PC-9 (cell line): Measurements from ENCODE around the gene TM9SF1. TPM values are rescaled to one million over a fixed set of nuclear protein-coding genes. Genes with fewer than 3 reads are reported as not detected.

Source experiments
- BruUV-seq: library from RNA; stranded (reverse); fragments of 400-500 nt; replicated peaks from 2 replicates; lab custom pipeline; 2021; lab: Mats Ljungman, UMichigan
- CTCF ChIA-PET: fragments of 300-600 bp; sonication (Branson Sonifier 250); formaldehyde crosslinking; loops from one replicate; lab custom pipeline; 2022; ENCODE audit warnings: antibody characterized with exemption; lab: Charles Lee
- POLR2A ChIA-PET: fragments of 300-600 bp; sonication (Branson Sonifier 250); formaldehyde crosslinking; loops from one replicate; lab custom pipeline; 2022; ENCODE audit warnings: antibody characterized with exemption; ENCODE audit not compliant: unreplicated experiment; lab: Charles Lee
- DNase-seq, 2 experiments: peaks; one replicate each; pipeline versions ENCODE4 v3.0.0 to v3.0.0-alpha.2; 2015 to 2022; ENCODE audit warnings: mixed read lengths in 1 of 2
- H2AFZ ChIP-seq: fragments of 200-600 bp; sonication (generic); 2 replicates; pipeline ENCODE4 v1.8.1; 2017; ENCODE audit warnings: antibody characterized with exemption
- H3F3A ChIP-seq: fragments of 200-600 bp; sonication (generic); 2 replicates; pipeline ENCODE4 v1.8.1; 2017; ENCODE audit warnings: antibody characterized with exemption, mild to moderate bottlenecking, low read depth; ENCODE audit not compliant: insufficient read depth
- H3K27ac ChIP-seq: fragments of 200-600 bp; sonication (generic); 2 replicates; pipeline ENCODE4 v1.6.1; 2016; ENCODE audit warnings: mixed run types
- H3K27me3 ChIP-seq: fragments of 200-600 bp; sonication (generic); 2 replicates; pipeline ENCODE4 v1.6.1; 2016; ENCODE audit warnings: low read depth, mixed run types; ENCODE audit not compliant: insufficient read depth
- H3K36me3 ChIP-seq: fragments of 200-600 bp; sonication (generic); 2 replicates; pipeline ENCODE4 v1.6.1; 2016; ENCODE audit warnings: low read depth, mixed run types
- H3K4me1 ChIP-seq: fragments of 200-600 bp; sonication (generic); replicated peaks from 2 replicates; pipeline ENCODE4 v1.6.1; 2016; ENCODE audit warnings: mixed run types; ENCODE audit not compliant: insufficient read depth
- H3K4me2 ChIP-seq: fragments of 200-600 bp; sonication (generic); 2 replicates; pipeline ENCODE4 v1.6.1; 2017; ENCODE audit warnings: mixed run types
- H3K4me3 ChIP-seq: fragments of 200-600 bp; sonication (generic); 2 replicates; pipeline ENCODE4 v1.6.1; 2016; ENCODE audit warnings: mixed run types
- H3K79me2 ChIP-seq: fragments of 200-600 bp; sonication (generic); 2 replicates; pipeline ENCODE4 v1.6.1; 2017; ENCODE audit warnings: low read depth, mixed run types
- H3K9me2 ChIP-seq: fragments of 200-600 bp; sonication (generic); 2 replicates; pipeline ENCODE4 v1.8.1; 2017; ENCODE audit warnings: mild to moderate bottlenecking; ENCODE audit not compliant: insufficient read depth
- H3K9me3 ChIP-seq: fragments of 200-600 bp; sonication (generic); 2 replicates; pipeline ENCODE4 v1.8.1; 2016; ENCODE audit warnings: low read depth; ENCODE audit not compliant: insufficient read depth
- H4K20me1 ChIP-seq: fragments of 200-600 bp; sonication (generic); 2 replicates; pipeline ENCODE4 v1.8.1; 2017; ENCODE audit not compliant: insufficient read depth
- EZH2 ChIP-seq: fragments of 200-600 bp; sonication (generic); IDR thresholded peaks from 2 replicates; pipeline ENCODE4 v1.8.0; 2017; ENCODE audit warnings: antibody characterized with exemption, low read depth
- intact Hi-C: fragments of 100-400 bp; cut with micrococcal nuclease; formaldehyde crosslinking; loops from one replicate; pipeline ENCODE4 v1.10.0; 2022; ENCODE audit not compliant: unreplicated experiment
- total RNA-seq: library from RNA; stranded (reverse); gene quantifications from 2 replicates; pipeline ENCODE4 v1.2.3, GENCODE V29; 2021
- TF ChIP-seq, protein P1 (sequence below): fragments of 200-600 bp; sonication (generic); conservative IDR thresholded peaks from 2 replicates; pipeline ENCODE4 v1.6.1; 2017; ENCODE audit warnings: mixed run types, antibody characterized with exemption, mild to moderate bottlenecking, moderate library complexity

TM9SF1 gene
- total RNA-seq, 1 experiment from 2014 or later = 37.3 TPM

DNA sequence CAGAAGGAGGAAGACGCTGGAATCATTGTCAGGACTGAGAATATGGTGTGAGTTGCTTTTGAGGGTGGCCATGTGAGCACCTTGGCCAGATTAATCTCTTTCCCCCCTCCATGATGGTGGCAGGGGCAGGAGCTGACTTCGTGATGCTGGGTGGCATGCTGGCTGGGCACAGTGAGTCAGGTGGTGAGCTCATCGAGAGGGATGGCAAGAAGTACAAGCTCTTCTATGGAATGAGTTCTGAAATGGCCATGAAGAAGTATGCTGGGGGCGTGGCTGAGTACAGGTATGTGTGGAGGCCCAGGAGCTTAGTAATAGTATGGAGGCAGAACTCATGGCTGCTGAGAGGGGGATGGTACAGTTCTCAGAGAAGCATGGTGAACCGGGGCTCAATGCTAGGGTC is 42.9 kb upstream of the TM9SF1 start:
- no peak overlapping the region for H3K4me2 ChIP-seq
- no peaks in the 10 kb centered on the region for H4K20me1 ChIP-seq
- TF ChIP-seq, protein P1, sequence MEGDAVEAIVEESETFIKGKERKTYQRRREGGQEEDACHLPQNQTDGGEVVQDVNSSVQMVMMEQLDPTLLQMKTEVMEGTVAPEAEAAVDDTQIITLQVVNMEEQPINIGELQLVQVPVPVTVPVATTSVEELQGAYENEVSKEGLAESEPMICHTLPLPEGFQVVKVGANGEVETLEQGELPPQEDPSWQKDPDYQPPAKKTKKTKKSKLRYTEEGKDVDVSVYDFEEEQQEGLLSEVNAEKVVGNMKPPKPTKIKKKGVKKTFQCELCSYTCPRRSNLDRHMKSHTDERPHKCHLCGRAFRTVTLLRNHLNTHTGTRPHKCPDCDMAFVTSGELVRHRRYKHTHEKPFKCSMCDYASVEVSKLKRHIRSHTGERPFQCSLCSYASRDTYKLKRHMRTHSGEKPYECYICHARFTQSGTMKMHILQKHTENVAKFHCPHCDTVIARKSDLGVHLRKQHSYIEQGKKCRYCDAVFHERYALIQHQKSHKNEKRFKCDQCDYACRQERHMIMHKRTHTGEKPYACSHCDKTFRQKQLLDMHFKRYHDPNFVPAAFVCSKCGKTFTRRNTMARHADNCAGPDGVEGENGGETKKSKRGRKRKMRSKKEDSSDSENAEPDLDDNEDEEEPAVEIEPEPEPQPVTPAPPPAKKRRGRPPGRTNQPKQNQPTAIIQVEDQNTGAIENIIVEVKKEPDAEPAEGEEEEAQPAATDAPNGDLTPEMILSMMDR = no peak
- TF ChIP-seq EZH2 = no peak
- intact Hi-C loops = no loop called here
- no peaks in the 10 kb centered on the region for H3K9me3 ChIP-seq
- H3K4me3 ChIP-seq = no peak overlapping the region
- peaks cover 12% of the 10 kb centered on the region for H3K4me1 ChIP-seq
- no peaks in the 10 kb centered on the region for H3K36me3 ChIP-seq
- no peak overlapping the region for H2AFZ ChIP-seq
- peaks cover 13% of the 10 kb centered on the region; the same call in 1 of the 2 replicates for H3F3A ChIP-seq
- no peak overlapping the region for H3K27ac ChIP-seq
- H3K9me2 ChIP-seq = no peaks in the 10 kb centered on the region
- no peaks in the 10 kb centered on the region for H3K27me3 ChIP-seq
- peaks cover 21% of the 10 kb centered on the region for H3K79me2 ChIP-seq
- ChIA-PET CTCF (no interaction called here), POLR2A (no interaction called here)
- DNase-seq = no peak
- BruUV-seq = no TSS peak

DNA sequence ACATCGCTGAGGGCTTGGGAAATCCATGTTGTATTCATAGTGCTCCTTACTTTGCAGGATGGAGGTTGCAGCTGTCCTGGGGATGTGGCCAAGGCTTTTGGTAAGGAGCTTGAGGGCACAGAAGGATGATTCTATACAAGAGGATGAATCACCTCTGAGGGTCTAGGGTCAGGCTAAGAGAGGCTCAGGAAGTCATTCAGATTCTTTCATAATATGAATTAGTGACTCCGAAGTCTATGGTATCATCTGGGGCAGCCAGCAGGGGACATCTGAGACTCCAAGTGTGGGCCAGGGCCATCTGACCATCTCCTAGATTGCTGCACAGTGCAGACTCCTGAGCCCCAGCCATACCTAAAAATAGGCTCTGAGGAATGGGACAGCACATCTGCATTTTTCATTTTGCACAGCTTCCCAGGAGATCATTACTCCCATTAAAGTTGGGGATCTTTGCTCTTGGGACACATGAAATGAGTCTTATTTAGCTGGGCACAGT is 42.3 kb upstream of the TM9SF1 start:
- Histone ChIP-seq H3K79me2 (peaks cover 24% of the 10 kb centered on the region), H3K4me3 (no peak overlapping the region), H3F3A (peaks cover 8% of the 10 kb centered on the region; the same call in 1 of the 2 replicates), H3K27me3 (no peaks in the 10 kb centered on the region), H4K20me1 (no peaks in the 10 kb centered on the region), H3K4me1 (peaks cover 12% of the 10 kb centered on the region), H3K36me3 (no peaks in the 10 kb centered on the region), H2AFZ (no peak overlapping the region), H3K4me2 (no peak overlapping the region), H3K9me2 (no peaks in the 10 kb centered on the region), H3K27ac (no peak overlapping the region), H3K9me3 (no peaks in the 10 kb centered on the region)
- intact Hi-C loops = no loop called here
- CTCF ChIA-PET = no interaction called here
- POLR2A ChIA-PET = no interaction called here
- TF ChIP-seq EZH2 = no peak
- BruUV-seq = no TSS peak
- DNase-seq = no peak

DNA sequence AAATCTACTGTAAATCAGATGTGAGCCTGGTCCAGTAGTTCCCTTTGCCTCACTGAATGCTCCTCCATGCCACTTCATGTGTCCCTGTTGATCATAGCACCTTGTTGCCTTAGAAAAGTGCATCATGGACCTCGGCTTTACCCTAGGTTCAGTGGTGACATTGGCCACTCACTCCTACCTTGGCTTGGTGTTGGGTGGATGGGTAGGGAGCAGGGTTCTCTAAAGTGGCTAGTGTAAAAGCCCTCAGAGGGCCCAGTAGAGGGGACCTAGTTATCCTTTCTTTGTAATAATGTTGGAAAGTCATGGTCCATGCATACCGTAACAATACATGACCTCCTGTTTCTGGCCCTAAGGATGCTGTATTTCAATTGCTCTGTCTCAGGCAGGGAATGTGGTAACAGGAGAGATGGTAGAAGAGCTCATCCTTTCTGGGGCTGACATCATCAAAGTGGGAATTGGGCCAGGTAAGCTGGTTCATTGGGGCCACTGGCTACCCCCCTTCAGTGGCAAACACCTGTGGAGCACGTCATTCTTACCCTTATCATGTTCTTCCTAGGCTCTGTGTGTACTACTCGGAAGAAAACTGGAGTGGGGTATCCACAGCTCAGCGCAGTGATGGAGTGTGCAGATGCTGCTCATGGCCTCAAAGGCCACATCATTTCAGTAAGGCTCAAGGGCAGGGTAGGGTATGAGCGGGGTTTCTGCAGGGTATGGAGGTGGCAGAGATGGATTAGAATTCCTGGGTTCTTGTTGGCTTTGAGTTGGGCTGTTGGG is 41.6 kb upstream of the TM9SF1 start:
- Histone ChIP-seq H3K9me3 (no peaks in the 10 kb centered on the region), H4K20me1 (no peaks in the 10 kb centered on the region), H3K36me3 (no peaks in the 10 kb centered on the region), H3K4me1 (peaks cover 12% of the 10 kb centered on the region), H3K27ac (no peak overlapping the region), H3K9me2 (no peaks in the 10 kb centered on the region), H2AFZ (no peak overlapping the region), H3K27me3 (no peaks in the 10 kb centered on the region), H3K4me3 (no peak overlapping the region), H3K79me2 (peaks cover 26% of the 10 kb centered on the region), H3K4me2 (no peak overlapping the region), H3F3A (peaks cover 8% of the 10 kb centered on the region; the same call in 1 of the 2 replicates)
- intact Hi-C loops = no loop called here
- no peak for TF ChIP-seq EZH2
- TF ChIP-seq, protein P1 = no peak
- BruUV-seq = no TSS peak
- ChIA-PET CTCF (no interaction called here), POLR2A (no interaction called here)
- no peak for DNase-seq
